HepG2 (cell line): ENCODE results near the gene TMEM116. TPM values are rescaled to one million over a fixed set of nuclear protein-coding genes. Genes with fewer than 3 reads are reported as not detected.

Experiments used
- ATAC-seq: fragments of 200-7000 bp; cut with Tn5 transposase; 3 replicates; pipeline ENCODE4 v1.9.1; 2020; ENCODE audit warnings: mild to moderate bottlenecking, moderate library complexity
- BruUV-seq: library from RNA; stranded (reverse); fragments of 400-500 nt; replicated peaks from 2 replicates; lab custom pipeline; 2021; lab: Mats Ljungman, UMichigan
- CTCF ChIA-PET: fragments of 300-600 bp; formaldehyde crosslinking; extraction: SDS; loops from one replicate; lab custom pipeline; 2021; ENCODE audit warnings: low total read pairs, inconsistent platforms, low intra/inter-chr PET ratio; lab: Yijun Ruan, JAX
- POLR2A ChIA-PET: fragments of 350-600 bp; sonication (Branson Sonifier 250); formaldehyde crosslinking; loops from one replicate; lab custom pipeline; 2020; ENCODE audit warnings: antibody characterized with exemption, inconsistent platforms; lab: Yijun Ruan, JAX
- DNase-seq: peaks from one replicate; pipeline ENCODE4 v3.0.0-alpha.2; 2015; ENCODE audit warnings: low spot score
- FAIRE-seq: peaks from 3 replicates; lab custom pipeline; 2011; peaks lifted over from hg19 to GRCh38; lab: Jason Lieb, UNC
- H2AFZ ChIP-seq: one replicate; pipeline ENCODE4 v1.6.1; 2011; ENCODE audit warnings: low read length, inconsistent platforms
- H3K27ac ChIP-seq: fragments of 300-600 bp; 3 replicates; pipeline ENCODE4 v1.8.0; 2011; ENCODE audit warnings: mixed run types, mild to moderate bottlenecking, mixed read lengths, low read length, inconsistent platforms; ENCODE audit not compliant: insufficient read depth; ENCODE audit errors: extremely low read length
- H3K27me3 ChIP-seq, 2 experiments: fragments of 200-600 bp in 1 of 2; 2 replicates in 1 of 2; 3 replicates in 1 of 2; pipeline versions ENCODE4 v1.6.0 to v1.8.0; 2011; ENCODE audit warnings: low read length in 2 of 2, mild to moderate bottlenecking in 2 of 2, moderate library complexity in 2 of 2, inconsistent platforms in 1 of 2; ENCODE audit not compliant: insufficient read depth in 2 of 2, control insufficient read depth in 1 of 2
- H3K36me3 ChIP-seq, 2 experiments: fragments of 200-600 bp in 1 of 2; replicated peaks in 1 of 2; 2 replicates in 1 of 2; 3 replicates in 1 of 2; pipeline versions ENCODE4 v1.5.1 to v1.8.0; 2011; ENCODE audit warnings: low read length in 2 of 2, inconsistent platforms in 1 of 2; ENCODE audit not compliant: insufficient read depth in 2 of 2, control insufficient read depth in 1 of 2
- H3K4me1 ChIP-seq: 2 replicates; pipeline ENCODE4 v1.5.1; 2012; ENCODE audit warnings: low read length, inconsistent platforms; ENCODE audit not compliant: insufficient read depth
- H3K4me2 ChIP-seq: 2 replicates; pipeline ENCODE4 v1.6.0; 2011; ENCODE audit warnings: low read depth, low read length, inconsistent platforms
- H3K4me3 ChIP-seq, 3 experiments: fragments of 200-600 bp in 1 of 3; sonication (generic), shearing (Covaris generic) in 1 of 3; replicated peaks in 1 of 3; 2 replicates each; pipeline ENCODE4 v1.5.1; 2011 to 2016; ENCODE audit warnings: low read length in 3 of 3, inconsistent platforms in 2 of 3, low read depth in 2 of 3, mild to moderate bottlenecking in 2 of 3, control low read depth in 1 of 3, mixed read lengths in 1 of 3; ENCODE audit not compliant: insufficient read depth in 1 of 3
- H3K79me2 ChIP-seq: one replicate; pipeline ENCODE4 v1.6.1; 2011; ENCODE audit warnings: low read length, inconsistent platforms; ENCODE audit not compliant: insufficient read depth
- H3K9ac ChIP-seq: 2 replicates; pipeline ENCODE4 v1.6.0; 2011; ENCODE audit warnings: mild to moderate bottlenecking, low read depth, low read length, inconsistent platforms; ENCODE audit not compliant: insufficient read depth
- H3K9me3 ChIP-seq: 2 replicates; pipeline ENCODE4 v1.5.1; 2012; ENCODE audit warnings: mild to moderate bottlenecking, low read length
- H4K20me1 ChIP-seq: 2 replicates; pipeline ENCODE4 v1.6.0; 2011; ENCODE audit warnings: inconsistent platforms, mild to moderate bottlenecking, low read length, moderate library complexity; ENCODE audit not compliant: insufficient read depth
- POLR2A ChIP-seq, 2 experiments: IDR thresholded peaks; 2 replicates each; pipeline ENCODE4 v1.6.1; 2011; ENCODE audit warnings: low read depth in 2 of 2, low read length in 2 of 2, mild to moderate bottlenecking in 1 of 2, moderate library complexity in 1 of 2; ENCODE audit not compliant: insufficient read depth in 1 of 2
- POLR2AphosphoS5 ChIP-seq: IDR thresholded peaks from 2 replicates; pipeline ENCODE4 v1.6.1; 2012; ENCODE audit warnings: low read depth, low read length
- POLR2G ChIP-seq: fragments of 200-400 bp; formaldehyde crosslinking; IDR thresholded peaks from 2 replicates; pipeline ENCODE4 v1.6.1; 2018; ENCODE audit warnings: mild to moderate bottlenecking, low read depth, low read length, moderate library complexity
- RBM22 ChIP-seq: fragments of 200-400 bp; formaldehyde crosslinking; optimal IDR thresholded peaks from 2 replicates; pipeline ENCODE3; 2017; ENCODE audit warnings: mild to moderate bottlenecking, low read length, moderate library complexity
- SAFB2 ChIP-seq: sonication (generic); formaldehyde crosslinking; IDR thresholded peaks from 2 replicates; pipeline ENCODE4 v1.5.1; 2020; ENCODE audit warnings: missing genetic modification reagents, low read depth, mild to moderate bottlenecking, borderline replicate concordance
- ZMYM3 ChIP-seq: sonication (generic); formaldehyde crosslinking; IDR thresholded peaks from 2 replicates; pipeline ENCODE4 v1.5.1; 2020; ENCODE audit warnings: mild to moderate bottlenecking, missing genetic modification reagents
- WGBS: methylation state at CpG from one replicate; pipeline ENCODE4 v1.1.6; 2017; ENCODE audit warnings: low lambda C conversion rate; 5-methylcytosine and 5-hydroxymethylcytosine counted together
- in situ Hi-C: cut with HindIII; loops from 2 replicates; pipeline ENCODE4 v1.10.0; 2017; ENCODE audit warnings: low pct_unique_long_range_greater_than_20kb; ENCODE audit not compliant: extremely low pct_ligation_motif_present
- intact Hi-C: fragments of 100-400 bp; cut with micrococcal nuclease; formaldehyde crosslinking; loops from one replicate; pipeline ENCODE4 v1.10.0; 2022; ENCODE audit not compliant: unreplicated experiment
- polyA plus RNA-seq, 8 experiments: library from polyadenylated mRNA; depleted of rRNA in 3 of 8; stranded (reverse) in 7 of 8; unstranded in 1 of 8; fragments of >200 nt; fragmentation: Illumina TruSeq in 4 of 8; extraction: Trizol in 4 of 8; gene quantifications; 2 replicates each; pipeline versions ENCODE4 v1.2.1 to v1.2.3, GENCODE V29; 2011 to 2016; ENCODE audit warnings: low read depth in 4 of 8, missing spikeins in 1 of 8, mixed read lengths in 1 of 8; ENCODE audit not compliant: insufficient read depth in 1 of 8
- total RNA-seq, 5 experiments: library from RNA; depleted of rRNA; stranded (reverse); fragments of >200 nt; fragmentation: Illumina TruSeq; extraction: Trizol; gene quantifications; 2 replicates each; pipeline ENCODE4 v1.2.3, GENCODE V29; 2016; ENCODE audit warnings: low read depth in 1 of 5
- TF ChIP-seq, protein P1 (sequence below): sonication (generic); formaldehyde crosslinking; IDR thresholded peaks from 2 replicates; pipeline ENCODE4 v1.5.0; 2020; ENCODE audit warnings: mild to moderate bottlenecking, missing genetic modification reagents
- TF ChIP-seq, protein P2 (sequence below): sonication (generic); formaldehyde crosslinking; IDR thresholded peaks from 2 replicates; pipeline ENCODE4 v1.9.0; 2021; ENCODE audit warnings: missing genetic modification reagents, mild to moderate bottlenecking, borderline replicate concordance
- TF ChIP-seq, protein P3 (sequence below): sonication (generic); formaldehyde crosslinking; IDR thresholded peaks from 2 replicates; pipeline ENCODE4 v1.4.0; 2020; ENCODE audit warnings: missing genetic modification reagents

TMEM116 gene
- total and polyA plus RNA-seq, 2 of the 13 experiments (the other 11 are each of a cell fraction or from before 2014, with no cell fraction given) = 14.0 to 17.8 TPM

DNA sequence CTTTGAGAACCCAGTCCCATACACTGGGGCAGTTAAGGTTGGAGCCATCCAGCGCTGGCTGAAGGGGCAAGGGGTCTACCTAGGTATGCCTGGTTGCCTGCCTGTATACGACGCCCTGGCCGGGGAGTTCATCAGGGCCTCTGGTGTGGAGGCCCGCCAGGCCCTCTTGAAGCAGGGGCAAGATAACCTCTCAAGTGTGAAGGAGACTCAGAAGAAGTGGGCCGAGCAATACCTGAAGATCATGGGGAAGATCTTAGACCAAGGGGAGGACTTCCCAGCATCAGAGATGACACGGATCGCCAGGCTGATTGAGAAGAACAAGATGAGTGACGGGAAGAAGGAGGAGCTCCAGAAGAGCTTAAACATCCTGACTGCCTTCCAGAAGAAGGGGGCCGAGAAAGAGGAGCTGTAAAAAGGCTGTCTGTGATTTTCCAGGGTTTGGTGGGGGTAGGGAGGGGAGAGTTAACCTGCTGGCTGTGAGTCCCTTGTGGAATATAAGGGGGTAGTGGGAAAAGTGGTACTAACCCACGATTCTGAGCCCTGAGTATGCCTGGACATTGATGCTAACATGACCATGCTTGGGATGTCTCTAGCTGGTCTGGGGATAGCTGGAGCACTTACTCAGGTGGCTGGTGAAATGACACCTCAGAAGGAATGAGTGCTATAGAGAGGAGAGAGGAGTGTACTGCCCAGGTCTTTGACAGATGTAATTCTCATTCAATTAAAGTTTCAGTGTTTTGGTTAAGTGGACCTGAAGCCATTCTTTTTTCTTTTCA is 9.5 kb upstream of the TMEM116 start:
- ATAC-seq = peak; percentile 20
- ChIA-PET POLR2A (interaction anchor here (5.8 kb wide), 1 partner anchor 9 kb away, joined by 62 read pairs; the partner anchor contains the start of genes ERP29 and TMEM116), CTCF (no interaction called here)
- H3K4me3 ChIP-seq = no peak overlapping the region
- peaks cover 15% of the 10 kb centered on the region for H3K4me1 ChIP-seq
- H3K9ac ChIP-seq = no peak overlapping the region
- H3K27me3 ChIP-seq = no peaks in the 10 kb centered on the region
- in situ Hi-C loops = no loop called here
- peaks cover 21 to 67% of the 10 kb centered on the region in 2 experiments for H3K36me3 ChIP-seq
- no peaks in the 10 kb centered on the region for H3K9me3 ChIP-seq
- 97% methylated on average over 10 of the region's 11 CpGs for WGBS
- TSS peak; percentile 58 for BruUV-seq
- H3K79me2 ChIP-seq = peaks cover 35% of the 10 kb centered on the region
- H4K20me1 ChIP-seq = peaks cover 14% of the 10 kb centered on the region
- DNase-seq = no peak
- H2AFZ ChIP-seq = no peak overlapping the region
- FAIRE-seq = no peak
- intact Hi-C loops = no loop called here
- TF ChIP-seq, protein P1, sequence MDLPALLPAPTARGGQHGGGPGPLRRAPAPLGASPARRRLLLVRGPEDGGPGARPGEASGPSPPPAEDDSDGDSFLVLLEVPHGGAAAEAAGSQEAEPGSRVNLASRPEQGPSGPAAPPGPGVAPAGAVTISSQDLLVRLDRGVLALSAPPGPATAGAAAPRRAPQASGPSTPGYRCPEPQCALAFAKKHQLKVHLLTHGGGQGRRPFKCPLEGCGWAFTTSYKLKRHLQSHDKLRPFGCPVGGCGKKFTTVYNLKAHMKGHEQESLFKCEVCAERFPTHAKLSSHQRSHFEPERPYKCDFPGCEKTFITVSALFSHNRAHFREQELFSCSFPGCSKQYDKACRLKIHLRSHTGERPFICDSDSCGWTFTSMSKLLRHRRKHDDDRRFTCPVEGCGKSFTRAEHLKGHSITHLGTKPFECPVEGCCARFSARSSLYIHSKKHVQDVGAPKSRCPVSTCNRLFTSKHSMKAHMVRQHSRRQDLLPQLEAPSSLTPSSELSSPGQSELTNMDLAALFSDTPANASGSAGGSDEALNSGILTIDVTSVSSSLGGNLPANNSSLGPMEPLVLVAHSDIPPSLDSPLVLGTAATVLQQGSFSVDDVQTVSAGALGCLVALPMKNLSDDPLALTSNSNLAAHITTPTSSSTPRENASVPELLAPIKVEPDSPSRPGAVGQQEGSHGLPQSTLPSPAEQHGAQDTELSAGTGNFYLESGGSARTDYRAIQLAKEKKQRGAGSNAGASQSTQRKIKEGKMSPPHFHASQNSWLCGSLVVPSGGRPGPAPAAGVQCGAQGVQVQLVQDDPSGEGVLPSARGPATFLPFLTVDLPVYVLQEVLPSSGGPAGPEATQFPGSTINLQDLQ (CRISPR knock-in tag) = no peak
- TF ChIP-seq RBM22 = peak; percentile 67
- TF ChIP-seq, protein P2, sequence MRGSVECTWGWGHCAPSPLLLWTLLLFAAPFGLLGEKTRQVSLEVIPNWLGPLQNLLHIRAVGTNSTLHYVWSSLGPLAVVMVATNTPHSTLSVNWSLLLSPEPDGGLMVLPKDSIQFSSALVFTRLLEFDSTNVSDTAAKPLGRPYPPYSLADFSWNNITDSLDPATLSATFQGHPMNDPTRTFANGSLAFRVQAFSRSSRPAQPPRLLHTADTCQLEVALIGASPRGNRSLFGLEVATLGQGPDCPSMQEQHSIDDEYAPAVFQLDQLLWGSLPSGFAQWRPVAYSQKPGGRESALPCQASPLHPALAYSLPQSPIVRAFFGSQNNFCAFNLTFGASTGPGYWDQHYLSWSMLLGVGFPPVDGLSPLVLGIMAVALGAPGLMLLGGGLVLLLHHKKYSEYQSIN = no peak
- TF ChIP-seq SAFB2 = no peak
- peak in 1 of 2 experiments; percentile 25; a peak in 1 of 4 replicates for TF ChIP-seq POLR2A (IDR thresholded peaks at IDR 0.05; ENCODE audit: insufficient read depth in 1 of 2, low read depth in 2 of 2, low read length in 2 of 2)
- 0 out of 2 replicates have a peak, but pooled peaks have one; percentile 19 for TF ChIP-seq POLR2AphosphoS5
- no peak for TF ChIP-seq ZMYM3 (CRISPR knock-in tag)
- TF ChIP-seq, protein P3, sequence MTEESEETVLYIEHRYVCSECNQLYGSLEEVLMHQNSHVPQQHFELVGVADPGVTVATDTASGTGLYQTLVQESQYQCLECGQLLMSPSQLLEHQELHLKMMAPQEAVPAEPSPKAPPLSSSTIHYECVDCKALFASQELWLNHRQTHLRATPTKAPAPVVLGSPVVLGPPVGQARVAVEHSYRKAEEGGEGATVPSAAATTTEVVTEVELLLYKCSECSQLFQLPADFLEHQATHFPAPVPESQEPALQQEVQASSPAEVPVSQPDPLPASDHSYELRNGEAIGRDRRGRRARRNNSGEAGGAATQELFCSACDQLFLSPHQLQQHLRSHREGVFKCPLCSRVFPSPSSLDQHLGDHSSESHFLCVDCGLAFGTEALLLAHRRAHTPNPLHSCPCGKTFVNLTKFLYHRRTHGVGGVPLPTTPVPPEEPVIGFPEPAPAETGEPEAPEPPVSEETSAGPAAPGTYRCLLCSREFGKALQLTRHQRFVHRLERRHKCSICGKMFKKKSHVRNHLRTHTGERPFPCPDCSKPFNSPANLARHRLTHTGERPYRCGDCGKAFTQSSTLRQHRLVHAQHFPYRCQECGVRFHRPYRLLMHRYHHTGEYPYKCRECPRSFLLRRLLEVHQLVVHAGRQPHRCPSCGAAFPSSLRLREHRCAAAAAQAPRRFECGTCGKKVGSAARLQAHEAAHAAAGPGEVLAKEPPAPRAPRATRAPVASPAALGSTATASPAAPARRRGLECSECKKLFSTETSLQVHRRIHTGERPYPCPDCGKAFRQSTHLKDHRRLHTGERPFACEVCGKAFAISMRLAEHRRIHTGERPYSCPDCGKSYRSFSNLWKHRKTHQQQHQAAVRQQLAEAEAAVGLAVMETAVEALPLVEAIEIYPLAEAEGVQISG (CRISPR knock-in tag) = no peak
- TF ChIP-seq POLR2G = 0 out of 2 replicates have a peak, but pooled peaks have one; percentile 13
- no peak overlapping the region for H3K27ac ChIP-seq
- H3K4me2 ChIP-seq = no peak overlapping the region
